ENCODE results near the gene NUP35.

- TF ChIP-seq CTCF (conservative IDR thresholded peaks at IDR 0.05; ENCODE audit: low read depth in 2 of 2), result no peak
- TF ChIP-seq EZH2 (IDR thresholded peaks at IDR 0.05; ENCODE audit: low read depth, unreplicated experiment), result no peak
- no peak for TF ChIP-seq POLR2AphosphoS5 (IDR thresholded peaks at IDR 0.05; ENCODE audit: low read depth)
- no peak for TF ChIP-seq EZH2phosphoT487 (IDR thresholded peaks at IDR 0.05; ENCODE audit: unreplicated experiment)
- TF ChIP-seq REST (IDR thresholded peaks at IDR 0.05; ENCODE audit: unreplicated experiment), result no peak
- TF ChIP-seq, protein P1, sequence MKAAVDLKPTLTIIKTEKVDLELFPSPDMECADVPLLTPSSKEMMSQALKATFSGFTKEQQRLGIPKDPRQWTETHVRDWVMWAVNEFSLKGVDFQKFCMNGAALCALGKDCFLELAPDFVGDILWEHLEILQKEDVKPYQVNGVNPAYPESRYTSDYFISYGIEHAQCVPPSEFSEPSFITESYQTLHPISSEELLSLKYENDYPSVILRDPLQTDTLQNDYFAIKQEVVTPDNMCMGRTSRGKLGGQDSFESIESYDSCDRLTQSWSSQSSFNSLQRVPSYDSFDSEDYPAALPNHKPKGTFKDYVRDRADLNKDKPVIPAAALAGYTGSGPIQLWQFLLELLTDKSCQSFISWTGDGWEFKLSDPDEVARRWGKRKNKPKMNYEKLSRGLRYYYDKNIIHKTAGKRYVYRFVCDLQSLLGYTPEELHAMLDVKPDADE (IDR thresholded peaks at IDR 0.05), result no peak
- TF ChIP-seq CREB1 (CRISPR knock-in tag; IDR thresholded peaks at IDR 0.05; ENCODE audit: low read depth), result no peak
Observed at GRCh38 chr2:183195998-183196409, 71.8 kb downstream of the NUP35 start.

Measured in GM23338 (cell line).